GM18498 (cell line): ENCODE measurements around the gene SERPINH1.

ENCODE experiments used
- ATAC-seq: cut with Tn5 transposase; IDR thresholded peaks from one replicate; pipeline ENCODE4 v1.9.1; 2021; ENCODE audit warnings: mild to moderate bottlenecking, moderate library complexity; ENCODE audit not compliant: unreplicated experiment

SERPINH1 gene

DNA sequence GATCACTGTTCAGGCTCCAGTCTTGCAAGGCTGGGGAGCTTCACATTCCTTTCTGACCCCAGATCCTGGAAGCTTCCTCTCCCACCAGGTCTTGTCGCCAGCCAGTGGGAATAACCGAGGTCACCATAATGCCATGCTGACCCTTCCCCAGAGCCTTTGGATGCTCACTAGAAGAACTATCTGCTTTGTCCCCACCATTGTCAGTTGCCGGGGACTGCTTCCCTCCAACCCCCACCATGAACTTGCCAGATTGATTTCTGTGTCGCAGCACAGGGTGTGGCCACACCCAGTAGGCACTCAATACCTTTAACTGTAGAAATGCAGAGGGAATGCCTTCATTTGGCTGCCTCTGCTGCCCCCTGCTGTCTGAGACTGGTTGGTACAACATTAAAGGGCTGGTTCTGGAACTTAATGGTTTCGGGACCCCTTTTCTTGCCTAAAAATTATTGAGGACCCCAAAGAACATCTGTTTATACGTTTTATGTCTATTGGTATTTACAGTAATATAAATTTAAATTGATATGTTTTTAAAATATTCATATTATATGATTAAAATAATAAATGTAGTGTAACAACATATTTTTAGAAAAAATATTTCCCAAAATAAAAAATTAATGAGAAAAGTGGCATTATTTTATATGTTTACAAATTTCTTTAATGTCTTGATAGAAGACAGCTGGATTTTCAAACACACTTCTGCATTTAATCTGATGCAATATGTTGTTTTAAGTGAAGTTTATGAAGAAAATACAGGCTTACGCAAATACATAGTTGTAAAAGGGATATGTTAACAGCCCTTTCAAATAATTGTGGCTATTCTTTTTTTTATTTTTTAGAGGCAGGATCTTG lies 29.6 kb upstream of the SERPINH1 start:
- ATAC-seq = no peak

DNA sequence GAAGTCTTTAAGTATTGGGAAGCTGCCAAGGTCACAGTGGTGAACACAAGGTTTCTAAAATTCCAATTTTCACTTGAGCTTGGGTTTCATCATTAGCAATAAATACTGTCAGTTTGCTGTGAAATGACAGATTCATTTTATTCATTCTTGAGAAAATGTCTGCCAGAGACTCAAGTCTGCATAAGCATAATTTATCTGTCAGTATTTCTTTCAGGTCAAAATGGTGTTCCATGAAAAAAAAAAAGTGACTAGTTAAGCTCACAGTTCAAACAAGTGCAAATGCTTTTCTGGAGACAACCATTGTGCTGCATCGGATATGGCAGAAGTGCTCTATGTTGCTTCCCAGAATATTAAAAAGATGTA lies 28.2 kb upstream of the SERPINH1 start:
- no peak for ATAC-seq

DNA sequence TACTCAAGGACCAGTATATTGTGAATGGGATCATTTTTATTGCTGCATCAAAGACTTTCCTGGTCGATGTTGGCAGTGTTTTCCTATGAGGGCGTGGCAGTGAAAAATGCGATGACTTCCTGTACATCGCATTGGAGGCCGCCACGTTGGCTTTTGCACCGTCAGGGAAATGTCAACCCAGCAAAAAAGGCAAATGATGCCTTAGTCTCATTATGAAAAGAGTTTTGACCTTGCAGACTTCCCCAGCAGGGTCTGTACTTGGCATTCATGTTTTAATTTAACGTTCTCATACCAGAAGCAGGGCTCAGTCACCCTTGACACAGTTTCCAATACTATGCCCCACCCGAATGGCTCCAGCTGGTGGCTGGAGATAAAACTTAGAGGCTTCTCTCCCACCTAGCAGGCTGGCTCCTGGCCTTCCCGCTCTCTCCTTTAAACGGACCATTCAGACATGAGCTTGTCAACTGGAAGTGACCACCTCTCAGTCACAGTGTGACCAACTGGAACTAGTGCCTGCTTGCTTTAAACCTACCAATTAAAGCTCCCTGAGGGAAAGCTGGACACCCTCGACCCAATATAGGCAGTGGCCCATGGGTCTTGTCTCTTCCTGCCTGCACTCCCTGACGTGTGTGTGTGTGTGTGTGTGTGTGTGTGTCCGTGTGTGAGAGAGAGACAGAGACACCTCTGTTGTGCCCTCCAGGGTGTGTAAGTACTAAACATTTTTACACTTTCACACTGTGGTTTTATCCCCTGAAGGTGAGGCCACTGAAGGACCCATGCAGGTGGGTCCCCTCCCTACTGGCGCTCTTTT lies 27.6 kb upstream of the SERPINH1 start:
- no peak for ATAC-seq

DNA sequence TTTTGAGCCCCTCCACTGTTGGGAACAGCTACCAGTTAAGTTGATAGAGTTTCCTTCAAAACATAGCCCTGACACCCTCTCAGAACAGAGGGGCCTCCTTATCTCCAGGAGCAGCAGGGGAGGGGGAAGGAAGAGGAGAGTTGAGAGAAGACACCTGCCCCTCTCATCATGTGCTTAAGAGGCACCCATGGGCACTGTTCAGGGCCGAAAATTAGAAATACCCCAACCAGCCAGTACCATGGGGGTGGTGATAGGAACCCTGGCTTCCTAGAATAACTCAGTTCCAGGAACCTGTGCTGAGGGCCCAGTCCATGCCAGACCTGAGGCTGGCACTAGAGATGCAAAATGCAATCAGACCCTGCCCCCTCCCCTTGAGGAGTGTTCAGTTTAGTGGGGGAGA lies 27.0 kb upstream of the SERPINH1 start:
- no peak for ATAC-seq

DNA sequence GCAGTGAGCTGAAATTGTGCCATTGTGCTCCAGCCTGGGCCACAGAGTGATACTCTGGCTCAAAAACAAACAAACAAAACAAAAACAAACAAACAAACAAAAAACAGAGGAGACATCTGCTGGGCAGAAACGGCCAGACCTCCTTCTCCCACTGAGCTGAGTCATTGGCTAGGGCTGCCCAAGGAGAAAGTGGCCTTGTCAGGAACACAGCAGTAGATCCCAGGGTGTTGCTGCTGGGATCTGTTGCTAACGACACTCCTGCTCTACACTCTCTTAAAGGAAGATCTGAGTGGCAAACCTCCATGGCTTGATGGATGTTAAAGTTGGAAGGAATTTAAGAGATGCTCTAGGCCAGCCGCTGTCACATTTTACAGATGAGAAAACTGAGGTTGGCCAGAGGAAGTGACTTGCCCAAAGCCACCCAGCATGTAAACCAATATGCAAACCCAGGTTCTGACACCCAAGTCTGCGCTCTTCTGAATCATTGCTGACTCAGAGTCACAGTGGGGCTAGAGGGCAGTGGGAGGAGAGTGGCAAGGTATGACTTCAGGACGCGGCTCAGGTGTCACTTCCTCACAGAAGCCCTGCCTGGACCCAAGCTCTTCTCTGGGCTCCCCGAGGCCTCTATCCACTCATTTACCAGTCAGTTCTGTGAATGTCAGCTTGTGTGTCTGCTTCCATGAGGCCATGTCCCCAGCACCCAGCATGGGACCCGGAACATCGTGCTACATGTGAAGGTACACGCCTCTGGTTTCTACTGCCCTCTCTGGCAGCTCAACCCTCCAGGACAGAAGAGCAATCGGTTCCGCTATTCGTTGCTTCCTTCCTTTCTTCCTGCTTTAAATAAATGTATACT lies 25.0 kb upstream of the SERPINH1 start:
- ATAC-seq = peak; percentile 84

DNA sequence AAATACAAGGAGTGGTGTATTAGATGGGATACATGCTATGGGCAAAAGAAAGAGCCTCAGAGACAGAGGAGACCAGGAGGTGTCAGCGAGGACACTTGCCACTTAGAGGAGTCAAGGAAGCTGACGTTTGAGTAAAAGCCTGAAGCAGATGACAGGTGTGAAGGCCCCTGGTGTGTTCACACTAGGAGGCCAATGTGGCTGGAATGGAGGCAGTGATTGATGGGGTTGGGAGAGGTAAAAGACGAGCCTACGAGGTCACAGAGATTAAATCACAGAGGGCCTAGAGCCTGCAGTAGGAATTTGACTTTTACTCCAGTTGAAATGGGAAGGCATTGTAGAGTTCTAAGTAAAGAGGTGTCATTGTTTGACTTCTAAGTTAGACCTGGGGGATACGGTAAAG lies 24.3 kb upstream of the SERPINH1 start:
- ATAC-seq = no peak

DNA sequence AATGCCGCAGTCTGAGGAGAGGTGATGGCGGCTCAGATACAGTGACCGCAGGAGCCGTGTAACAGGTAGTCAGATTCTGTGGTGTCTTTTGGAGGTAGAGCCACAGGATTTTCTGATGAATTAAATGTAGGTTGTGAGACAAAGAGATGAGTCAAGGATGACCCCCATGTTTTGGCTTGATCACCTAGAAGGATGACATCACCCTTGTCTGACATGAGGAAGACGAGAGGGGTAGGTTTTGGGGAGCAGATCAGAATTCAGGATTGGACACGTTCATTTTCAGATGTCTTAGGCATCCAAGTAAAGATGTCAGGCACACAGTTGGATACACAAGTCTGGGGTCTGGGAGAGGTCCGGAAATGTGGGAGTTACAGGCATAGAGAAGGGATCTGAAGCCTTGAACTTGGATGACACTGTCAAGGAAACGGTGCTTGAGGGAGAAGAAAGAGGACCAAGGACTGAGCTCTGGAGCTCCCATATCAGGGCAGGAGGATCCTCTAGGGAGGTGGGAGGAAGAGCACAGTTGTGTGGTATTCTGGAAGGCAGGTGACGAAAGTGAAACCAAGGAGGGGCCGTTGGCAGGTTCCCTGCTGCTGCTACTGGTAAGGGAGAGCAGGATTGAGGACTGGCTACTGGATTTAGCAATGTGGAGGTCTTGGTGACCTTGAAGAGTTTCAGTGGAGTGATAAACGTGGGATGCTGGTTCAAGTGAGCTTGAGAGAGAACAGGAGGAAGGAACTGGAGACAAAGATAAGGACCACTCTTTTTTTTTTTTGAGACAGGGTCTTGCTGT lies 23.7 kb upstream of the SERPINH1 start:
- no peak for ATAC-seq

DNA sequence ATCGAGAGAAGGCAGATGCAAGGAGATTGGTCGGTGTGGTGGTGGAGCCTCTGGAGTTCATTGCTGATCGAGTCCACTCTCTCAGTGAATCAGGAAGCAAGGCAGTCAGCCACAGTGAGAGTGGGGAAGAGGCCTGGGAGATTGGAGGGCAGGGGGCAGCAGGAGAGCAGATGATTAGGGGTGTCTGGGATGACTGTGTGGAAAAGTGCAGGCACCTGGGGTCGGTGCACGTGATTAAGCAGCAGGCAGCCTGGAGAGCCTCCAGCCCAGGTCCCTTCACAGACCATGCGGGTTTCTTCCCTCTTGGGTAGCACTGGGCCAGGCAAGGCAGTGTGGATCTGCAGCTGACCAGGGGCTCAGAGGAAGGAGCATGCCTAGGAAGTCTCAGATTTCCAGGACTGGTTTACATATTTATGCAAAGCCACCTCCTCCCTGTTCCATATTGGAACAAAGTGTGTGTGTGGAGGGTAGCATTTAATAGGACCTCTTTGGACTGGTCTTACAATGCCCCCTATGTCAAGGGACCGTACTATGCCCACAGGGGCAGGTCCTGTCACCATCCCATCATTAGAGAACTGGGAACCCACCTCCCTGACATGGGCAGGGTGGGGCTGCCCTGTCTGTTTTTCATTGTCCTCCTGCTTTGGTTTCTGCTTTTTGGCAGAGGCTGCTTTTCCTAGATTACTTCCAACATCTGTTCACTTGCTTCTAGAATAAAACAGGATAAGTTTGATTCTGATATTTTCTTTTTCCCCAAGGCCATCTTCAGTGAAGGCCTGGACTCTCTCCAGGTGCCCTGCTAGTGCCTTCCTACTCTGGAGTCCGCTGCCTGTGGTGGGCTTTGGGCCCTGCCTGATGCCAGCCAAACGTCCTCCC lies 22.4 kb upstream of the SERPINH1 start:
- ATAC-seq = no peak

DNA sequence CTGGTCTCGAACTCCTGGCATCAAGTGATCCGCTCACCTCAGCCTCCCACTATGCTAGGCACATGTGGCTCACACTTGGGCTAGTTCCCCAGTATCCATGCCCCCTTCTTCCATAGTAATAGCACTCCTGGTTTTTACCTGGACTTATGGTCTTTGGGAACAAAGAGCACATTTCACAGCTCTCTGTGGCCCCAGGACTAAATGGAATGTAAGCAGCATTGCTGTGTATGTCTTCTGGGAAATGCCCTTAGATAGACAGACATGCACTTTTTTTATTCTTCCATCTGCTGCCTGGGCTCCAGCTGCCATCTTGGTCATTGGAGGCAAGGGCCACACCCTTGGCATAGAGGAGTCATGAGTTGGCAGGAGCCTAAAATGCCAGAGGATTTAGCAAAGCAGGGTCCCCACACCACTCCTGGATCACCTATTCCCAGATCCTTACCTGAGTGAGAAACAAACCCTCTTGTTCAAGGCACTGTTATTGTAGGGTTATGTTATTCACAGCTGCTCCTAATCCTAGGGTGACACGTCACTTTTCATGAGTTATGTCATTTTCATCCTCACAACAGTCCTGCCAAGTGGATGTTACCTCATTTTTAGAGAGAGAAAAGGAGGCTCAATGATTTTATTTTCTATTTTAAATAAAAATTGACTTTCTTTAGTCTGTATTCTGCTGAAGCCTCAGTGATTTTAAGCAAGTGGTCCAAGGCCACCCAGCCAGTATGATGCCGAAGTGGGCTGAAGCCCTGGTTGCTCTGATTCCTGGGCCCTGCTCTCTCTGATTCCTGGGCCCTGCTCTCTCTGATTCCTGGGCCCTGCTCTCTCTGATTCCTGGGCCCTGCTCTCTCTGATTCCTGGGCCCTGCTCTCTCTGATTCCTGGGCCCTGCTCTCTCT lies 20.6 kb upstream of the SERPINH1 start:
- no peak for ATAC-seq

DNA sequence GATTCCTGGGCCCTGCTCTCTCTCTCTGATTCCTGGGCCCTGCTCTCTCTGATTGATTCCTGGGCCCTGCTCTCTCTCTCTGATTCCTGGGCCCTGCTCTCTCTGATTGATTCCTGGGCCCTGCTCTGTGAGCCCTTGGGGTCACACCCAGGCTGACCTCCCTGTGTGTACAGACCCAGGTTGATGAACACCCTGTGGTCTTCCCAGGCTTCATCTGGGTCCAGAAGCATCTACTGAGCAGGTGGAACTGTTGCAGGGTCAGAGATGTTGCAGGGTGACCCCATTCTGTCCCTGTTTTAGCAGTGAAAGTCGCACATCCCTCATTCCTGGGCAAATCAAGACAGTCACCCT lies 20.0 kb upstream of the SERPINH1 start:
- no peak for ATAC-seq

DNA sequence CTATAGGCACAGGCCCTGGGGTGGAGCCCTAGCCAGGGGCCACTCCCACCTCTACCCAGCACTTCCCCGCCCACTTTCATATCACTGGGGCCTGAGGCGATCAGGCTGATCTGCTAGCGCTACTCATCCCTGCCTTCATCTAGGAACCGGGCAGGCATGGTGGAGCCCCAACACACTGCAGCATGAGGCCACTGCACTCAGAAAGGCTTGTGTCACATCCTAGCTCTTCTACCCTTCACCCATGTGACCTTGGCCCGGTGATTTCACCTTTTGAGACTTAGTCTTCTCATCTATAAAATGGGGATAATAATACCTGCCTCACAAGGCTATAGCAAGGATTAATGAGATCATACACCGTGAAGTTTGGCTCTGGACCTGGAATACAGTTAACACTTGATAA lies 18.2 kb upstream of the SERPINH1 start:
- no peak for ATAC-seq

DNA sequence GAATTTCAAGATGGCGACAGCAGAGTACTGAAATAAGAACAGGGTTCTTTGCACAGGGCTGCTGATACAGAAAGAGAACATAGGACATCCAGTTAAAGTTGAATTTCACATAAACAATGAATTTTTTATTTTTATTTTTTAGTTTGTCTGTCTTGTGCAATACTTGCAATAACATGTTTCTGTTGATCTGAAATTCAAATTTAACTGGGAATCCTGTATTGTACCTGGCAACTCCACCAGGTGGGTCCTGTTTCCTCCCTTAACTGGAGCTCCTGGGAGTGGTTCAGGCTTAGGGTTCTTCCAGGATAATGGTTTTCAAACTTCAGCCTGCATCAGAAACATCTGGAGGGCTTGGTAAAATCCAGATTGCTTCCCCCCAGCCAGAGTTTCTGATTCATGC lies 14.9 kb upstream of the SERPINH1 start:
- ATAC-seq = no peak

DNA sequence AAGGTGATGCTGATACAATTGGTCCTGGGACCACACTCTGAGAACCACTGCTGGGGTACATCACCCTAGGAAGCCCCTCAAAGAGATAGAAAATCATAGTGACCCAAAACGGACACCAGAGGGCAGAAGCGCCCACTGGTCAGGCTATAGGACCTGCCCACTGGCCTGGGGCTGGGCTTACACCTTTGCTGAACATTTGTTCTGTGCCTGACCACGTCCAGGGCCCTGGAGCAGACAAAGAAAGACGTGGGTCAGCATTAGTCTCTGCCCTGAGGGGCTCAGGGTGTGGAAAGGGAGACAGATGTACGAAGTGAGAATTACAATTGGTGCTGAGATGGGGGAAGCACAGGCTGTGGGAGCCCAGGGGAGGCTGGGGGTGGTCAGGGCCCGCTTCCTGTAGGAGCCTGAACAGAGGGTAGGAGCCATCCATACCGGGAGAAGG lies 14.4 kb upstream of the SERPINH1 start:
- ATAC-seq = no peak

DNA sequence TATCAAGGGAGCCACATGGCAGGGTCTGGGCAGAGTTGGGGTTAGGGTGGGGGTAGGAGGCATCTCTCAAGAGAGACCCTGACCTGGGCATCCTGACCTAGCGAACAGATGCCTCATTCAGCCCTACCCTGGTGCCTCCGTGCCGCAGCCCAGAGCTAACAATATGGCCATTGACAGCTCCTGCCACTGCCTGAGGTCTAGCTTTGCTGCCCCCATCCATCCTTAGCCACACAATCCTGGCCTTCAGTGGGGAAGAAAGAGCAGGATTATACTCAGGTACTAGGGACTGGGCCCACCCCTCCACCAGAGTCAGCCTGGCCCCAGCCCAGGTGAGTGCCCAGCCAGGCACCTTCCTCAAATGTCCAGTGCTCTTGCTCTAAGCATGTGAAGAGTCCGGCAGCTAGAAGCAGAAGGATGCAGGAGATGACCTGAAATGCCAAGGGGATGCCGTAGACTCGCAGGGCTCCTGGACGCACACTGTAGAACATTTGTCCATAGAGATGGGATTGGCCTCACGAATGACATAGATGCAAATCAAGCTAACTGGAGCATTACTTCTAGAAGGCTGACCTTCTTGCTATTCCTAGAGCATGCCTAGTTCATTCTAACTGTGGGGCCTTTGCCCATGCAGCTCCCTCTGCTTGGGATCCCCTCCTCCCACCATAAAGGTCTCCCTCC lies 13.3 kb upstream of the SERPINH1 start:
- ATAC-seq = no peak

DNA sequence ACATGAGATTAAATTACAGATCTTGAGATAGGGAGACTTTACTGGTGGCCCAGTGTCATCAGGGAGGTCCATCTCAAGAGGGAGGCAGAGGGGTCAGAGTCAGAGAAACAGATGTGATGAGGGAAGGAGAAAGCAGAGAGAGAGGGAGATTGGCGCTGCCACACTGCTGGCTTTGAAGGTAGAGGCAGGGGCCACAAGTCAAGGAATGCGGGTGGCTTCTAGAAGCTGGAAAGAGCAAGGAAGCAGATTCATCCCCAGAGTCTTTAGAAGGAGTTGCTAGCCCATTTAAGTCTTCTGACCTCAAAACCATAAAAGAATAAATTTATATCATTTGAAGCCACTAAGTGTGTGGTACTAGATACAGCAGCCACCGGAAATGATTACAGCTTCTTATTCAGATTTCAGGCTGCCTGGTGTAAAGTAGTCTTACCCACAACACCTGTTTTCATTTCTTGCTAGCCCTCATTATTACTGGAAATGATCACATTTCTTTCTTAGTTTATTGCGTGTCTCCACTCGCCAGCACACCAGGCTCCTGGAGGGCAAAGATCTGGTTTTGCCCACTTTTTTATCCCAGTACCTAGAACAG lies 12.6 kb upstream of the SERPINH1 start:
- ATAC-seq = no peak

DNA sequence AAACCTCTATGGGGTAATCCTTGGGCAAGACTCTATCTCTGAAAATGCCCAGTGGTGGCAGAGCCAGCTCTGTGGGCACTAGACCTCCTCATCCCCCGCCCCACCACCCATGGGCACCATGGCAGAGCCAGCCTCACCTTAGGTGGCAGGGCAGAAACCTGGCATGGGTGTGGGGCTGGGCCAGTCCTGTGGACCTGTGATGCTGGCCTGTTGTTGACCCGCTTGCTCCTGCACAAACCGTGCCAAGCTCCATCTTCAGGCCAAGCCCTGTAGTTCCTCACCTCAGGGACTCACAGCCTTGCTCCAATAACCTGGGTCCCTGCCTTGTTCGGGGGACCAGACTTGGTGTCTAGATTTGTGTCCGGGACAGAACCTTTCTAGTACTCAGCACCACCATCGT lies 8.9 kb upstream of the SERPINH1 start:
- ATAC-seq = no peak

DNA sequence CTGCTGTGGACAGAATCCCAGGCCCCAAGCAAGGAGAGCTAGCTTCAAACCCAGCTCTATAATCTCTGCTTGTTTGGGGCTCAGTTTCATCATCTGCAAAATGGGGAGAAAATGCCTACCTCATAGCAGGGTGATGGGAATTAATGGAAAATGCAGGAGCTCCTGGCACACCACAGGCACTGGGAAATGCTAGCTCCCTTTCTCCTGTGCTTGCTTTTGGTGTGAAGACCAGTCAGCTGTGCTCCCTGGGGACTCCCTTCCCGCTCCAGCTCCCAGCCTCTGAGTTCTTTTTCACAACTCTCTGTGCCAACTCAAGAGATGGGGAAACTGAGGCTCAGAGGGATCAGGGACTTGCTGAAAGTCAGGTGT lies 8.2 kb upstream of the SERPINH1 start:
- ATAC-seq = no peak
